ENCODE data around the gene PADI4.

The PADI4 gene

DNA sequence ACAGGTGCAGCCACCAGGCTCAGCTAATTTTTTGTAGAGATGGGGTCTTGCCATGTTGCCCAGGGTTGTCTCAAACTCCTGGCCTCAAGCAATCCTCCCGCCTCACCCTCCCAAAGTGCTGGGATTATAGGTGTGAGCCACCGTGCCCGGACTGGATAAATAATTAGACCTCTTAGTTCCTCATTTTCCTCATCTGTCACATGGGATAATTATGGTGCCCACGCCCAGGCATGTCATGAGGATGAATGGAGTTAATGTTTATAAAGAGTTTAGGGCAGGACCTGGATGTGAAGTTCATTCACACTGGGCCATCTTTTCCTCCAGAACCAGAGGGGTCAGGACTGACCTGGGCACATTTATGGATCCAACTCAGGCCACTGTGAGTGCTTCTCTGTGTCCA, 35.4 kb upstream of the PADI4 start:
- DNase-seq (ENCODE audit: insufficient read length) (no peak), FAIRE-seq (no peak)
- TF ChIP-seq POLR2A (IDR thresholded peaks at IDR 0.05; ENCODE audit: low read depth, low read length), result no peak
- no peak for TF ChIP-seq TAF1 (IDR thresholded peaks at IDR 0.05; ENCODE audit: borderline replicate concordance, low read depth, low read length)
- TF ChIP-seq POLR2AphosphoS5 (IDR thresholded peaks at IDR 0.05; ENCODE audit: low read depth, low read length), result no peak

DNA sequence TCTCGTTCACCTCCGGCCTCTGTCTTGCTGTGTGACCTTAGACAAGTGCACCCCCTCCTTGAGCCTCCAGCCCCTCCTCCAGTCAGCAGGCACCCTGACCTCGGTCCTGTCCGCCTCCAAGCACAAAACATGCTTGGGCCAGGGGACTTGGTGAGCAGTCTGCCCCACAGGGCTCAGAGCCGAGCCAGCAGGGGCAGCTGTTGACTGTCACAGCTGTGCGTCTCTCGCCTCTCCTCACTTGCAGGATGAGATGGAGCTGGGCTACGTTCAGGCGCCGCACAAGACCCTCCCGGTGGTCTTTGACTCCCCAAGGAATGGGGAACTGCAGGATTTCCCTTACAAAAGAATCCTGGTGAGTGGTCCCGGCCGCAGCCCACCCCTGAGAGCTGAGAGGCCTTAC, 34.9 kb upstream of the PADI4 start:
- FAIRE-seq (no peak), DNase-seq (ENCODE audit: insufficient read length) (no peak)
- TF ChIP-seq POLR2A (IDR thresholded peaks at IDR 0.05; ENCODE audit: low read depth, low read length) (no peak), TAF1 (IDR thresholded peaks at IDR 0.05; ENCODE audit: borderline replicate concordance, low read depth, low read length) (no peak)

DNA sequence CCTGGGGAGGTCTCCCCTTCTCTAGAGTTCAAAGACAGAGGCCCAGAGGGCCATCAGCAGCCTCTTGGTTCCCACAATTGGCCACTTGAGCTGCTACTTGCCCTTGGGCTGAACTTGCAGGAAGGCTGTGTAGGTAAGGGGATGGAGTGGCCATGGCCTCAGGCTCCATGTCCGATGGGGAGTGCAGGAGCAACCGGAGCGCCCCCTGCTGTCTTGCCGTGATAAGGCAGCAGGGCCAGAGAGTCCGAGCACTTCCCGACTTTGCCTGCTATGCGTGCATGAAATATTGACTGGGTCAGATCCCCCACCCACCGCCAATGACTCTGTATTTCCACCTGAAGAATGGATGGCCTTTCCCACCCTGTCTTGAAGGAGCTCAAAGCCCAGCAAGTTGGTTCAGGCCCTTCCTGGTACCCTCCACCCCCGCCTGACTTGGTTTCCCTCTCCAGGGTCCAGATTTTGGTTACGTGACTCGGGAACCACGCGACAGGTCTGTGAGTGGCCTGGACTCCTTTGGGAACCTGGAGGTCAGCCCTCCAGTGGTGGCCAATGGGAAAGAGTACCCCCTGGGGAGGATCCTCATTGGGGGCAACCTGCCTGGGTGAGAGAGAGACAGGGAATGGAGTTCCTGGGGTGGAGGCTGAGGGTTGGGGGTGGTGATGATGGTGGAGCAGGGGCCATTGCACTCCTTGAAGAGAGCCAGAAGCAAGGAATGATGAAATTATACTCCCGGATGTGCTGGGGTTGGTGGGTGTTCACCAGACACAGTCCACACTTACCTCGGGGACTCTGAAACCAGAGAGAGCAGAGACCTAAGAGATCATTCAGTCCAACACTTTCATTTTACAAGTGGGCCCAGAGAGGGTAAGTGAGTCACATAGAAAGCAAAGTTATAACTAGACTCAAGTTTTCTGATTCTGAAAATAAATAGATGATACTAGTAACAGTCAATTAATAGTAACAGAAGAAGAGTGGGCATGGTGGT, 33.5 kb upstream of the PADI4 start:
- FAIRE-seq (peak; percentile 87), DNase-seq (ENCODE audit: insufficient read length) (peak; percentile 60)
- TF ChIP-seq TAF1 (IDR thresholded peaks at IDR 0.05; ENCODE audit: borderline replicate concordance, low read depth, low read length) (no peak), POLR2AphosphoS5 (IDR thresholded peaks at IDR 0.05; ENCODE audit: low read depth, low read length) (no peak), POLR2A (IDR thresholded peaks at IDR 0.05; ENCODE audit: low read depth, low read length) (no peak)

DNA sequence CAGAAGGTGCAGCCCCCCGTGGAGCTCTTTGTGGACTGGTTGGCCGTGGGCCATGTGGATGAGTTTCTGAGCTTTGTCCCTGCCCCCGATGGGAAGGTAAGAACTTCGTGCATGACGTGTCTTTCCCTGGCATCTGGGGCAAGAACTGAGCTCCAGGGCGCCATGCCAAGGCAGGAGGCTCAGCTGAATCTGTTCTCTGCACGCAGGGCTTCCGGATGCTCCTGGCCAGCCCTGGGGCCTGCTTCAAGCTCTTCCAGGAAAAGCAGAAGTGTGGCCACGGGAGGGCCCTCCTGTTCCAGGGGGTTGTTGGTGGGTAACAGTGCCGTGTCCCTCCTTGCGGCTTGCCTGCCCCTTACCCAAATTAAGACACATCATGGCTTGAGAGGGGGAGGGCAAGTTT, 31.4 kb upstream of the PADI4 start:
- DNase-seq (ENCODE audit: insufficient read length) (no peak), FAIRE-seq (no peak)
- no peak for TF ChIP-seq POLR2A (IDR thresholded peaks at IDR 0.05; ENCODE audit: low read depth, low read length)
- TF ChIP-seq TAF1 (IDR thresholded peaks at IDR 0.05; ENCODE audit: borderline replicate concordance, low read depth, low read length), result no peak
- no peak for TF ChIP-seq POLR2AphosphoS5 (IDR thresholded peaks at IDR 0.05; ENCODE audit: low read depth, low read length)

DNA sequence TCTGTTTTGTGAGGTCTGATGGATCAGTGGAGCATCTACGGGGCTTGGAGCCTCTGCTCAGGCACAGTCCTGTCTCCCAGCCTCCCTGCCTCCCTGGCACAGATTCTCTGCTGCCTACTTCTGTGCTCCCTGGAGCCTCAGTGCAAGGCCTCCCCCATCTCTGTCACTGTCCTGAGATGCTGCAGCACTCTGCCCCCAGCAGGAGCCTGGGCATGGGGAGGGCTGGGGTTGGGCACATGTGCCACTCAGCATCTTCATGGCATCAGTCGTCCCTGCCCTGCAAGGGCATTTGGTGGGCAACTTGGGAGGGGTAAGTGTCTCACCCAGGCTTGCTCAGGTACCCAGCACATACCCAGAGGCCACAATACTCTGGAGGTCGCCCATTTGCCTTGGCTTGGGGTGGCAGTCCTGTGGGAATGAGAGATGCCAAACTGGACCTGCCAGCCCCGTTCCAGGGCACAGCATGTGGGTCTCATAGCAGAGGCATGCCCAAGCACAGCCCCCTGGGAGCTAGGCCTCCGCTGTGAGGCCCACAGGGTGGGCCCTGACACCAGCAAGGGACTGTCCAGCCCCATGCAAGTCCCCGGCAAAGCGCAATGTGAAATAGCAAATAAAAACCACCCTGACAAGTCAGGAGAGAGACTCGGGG, 30.4 kb upstream of the PADI4 start:
- DNase-seq (ENCODE audit: insufficient read length) (no peak), FAIRE-seq (no peak)
- no peak for TF ChIP-seq POLR2AphosphoS5 (IDR thresholded peaks at IDR 0.05; ENCODE audit: low read depth, low read length)
- TF ChIP-seq POLR2A (IDR thresholded peaks at IDR 0.05; ENCODE audit: low read depth, low read length), result no peak
- TF ChIP-seq TAF1 (IDR thresholded peaks at IDR 0.05; ENCODE audit: borderline replicate concordance, low read depth, low read length), result no peak

DNA sequence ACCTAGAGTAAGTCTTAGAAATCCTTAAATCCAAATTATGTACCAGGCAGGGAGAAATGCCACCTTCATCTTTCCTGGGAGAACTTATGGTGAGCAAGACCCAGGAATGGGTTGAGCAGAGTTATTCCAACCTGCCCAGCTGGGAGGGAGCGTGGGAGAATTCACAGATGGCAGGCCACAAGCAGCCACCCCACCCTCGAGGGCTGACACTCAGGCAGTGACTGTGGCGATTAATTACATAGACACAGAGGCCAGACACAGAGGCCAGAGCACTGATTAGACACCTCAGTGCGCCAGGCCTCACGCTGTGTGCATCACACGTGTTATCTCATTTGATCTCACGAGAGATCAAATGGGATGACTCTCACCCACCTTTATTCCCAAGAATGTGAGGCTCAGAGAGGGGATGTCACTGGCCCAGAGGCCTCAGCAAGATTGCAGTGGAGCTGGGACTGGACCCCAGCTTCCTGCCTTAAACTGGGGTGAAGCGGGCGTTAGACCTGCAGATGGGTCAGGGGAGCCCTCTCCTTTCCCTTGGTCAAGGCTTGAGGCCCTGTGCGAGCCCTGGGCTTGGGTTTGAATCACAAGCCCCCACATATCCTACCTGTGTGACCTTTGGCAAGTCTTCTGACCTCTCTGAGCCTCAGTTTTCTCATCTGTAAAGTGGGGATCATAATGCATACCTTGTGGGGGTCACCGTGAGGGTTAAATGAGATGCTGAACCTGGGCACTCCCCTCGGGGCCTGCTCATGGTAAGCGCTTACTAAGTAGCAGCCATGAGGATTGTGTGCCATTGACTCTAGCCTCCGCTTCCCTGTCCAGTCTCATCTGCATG, 28.8 kb upstream of the PADI4 start:
- no peak for FAIRE-seq
- no peak for DNase-seq (ENCODE audit: insufficient read length)
- TF ChIP-seq POLR2AphosphoS5 (IDR thresholded peaks at IDR 0.05; ENCODE audit: low read depth, low read length) (no peak), TAF1 (IDR thresholded peaks at IDR 0.05; ENCODE audit: borderline replicate concordance, low read depth, low read length) (no peak), POLR2A (IDR thresholded peaks at IDR 0.05; ENCODE audit: low read depth, low read length) (no peak)

DNA sequence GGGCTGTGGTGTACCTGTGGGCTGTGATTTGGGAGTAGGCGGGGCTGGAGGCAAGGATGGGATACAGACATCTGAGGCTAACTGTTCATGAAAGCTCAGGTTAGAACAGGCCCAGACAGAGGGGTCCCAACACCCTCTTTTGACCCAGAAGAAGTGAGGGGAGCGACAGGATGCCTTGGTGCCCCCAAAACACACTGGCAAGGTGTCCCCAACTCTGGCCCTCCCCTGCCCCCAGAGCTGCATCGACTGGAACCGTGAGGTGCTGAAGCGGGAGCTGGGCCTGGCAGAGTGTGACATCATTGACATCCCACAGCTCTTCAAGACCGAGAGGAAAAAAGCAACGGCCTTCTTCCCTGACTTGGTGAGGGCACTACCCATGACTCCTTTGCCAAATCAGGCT, 27.6 kb upstream of the PADI4 start:
- FAIRE-seq, result no peak
- no peak for DNase-seq (ENCODE audit: insufficient read length)
- TF ChIP-seq POLR2A (IDR thresholded peaks at IDR 0.05; ENCODE audit: low read depth, low read length) (no peak), TAF1 (IDR thresholded peaks at IDR 0.05; ENCODE audit: borderline replicate concordance, low read depth, low read length) (no peak), POLR2AphosphoS5 (IDR thresholded peaks at IDR 0.05; ENCODE audit: low read depth, low read length) (no peak)

DNA sequence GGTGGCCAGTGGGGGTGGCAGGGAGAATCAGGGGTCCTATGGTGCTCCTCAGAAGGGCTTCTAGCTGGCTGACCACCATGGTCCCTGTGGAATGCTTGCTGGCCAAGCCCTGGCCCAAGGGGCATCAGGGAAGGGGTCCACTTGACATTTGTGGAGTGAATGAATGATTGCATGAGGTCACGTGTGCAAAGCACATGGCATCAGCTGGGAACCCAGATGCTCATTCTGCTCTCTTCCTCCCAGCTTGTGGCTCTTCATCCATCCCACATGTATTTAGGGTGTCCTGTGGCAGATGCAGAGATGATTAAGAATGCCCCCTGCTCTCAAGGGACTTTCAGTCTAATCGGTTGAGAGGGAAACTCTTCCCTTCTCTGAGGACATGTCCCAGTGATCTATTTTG, 27.1 kb upstream of the PADI4 start:
- FAIRE-seq, result no peak
- TF ChIP-seq TAF1 (IDR thresholded peaks at IDR 0.05; ENCODE audit: borderline replicate concordance, low read depth, low read length), result no peak
- no peak for TF ChIP-seq POLR2AphosphoS5 (IDR thresholded peaks at IDR 0.05; ENCODE audit: low read depth, low read length)
- no peak for TF ChIP-seq POLR2A (IDR thresholded peaks at IDR 0.05; ENCODE audit: low read depth, low read length)

DNA sequence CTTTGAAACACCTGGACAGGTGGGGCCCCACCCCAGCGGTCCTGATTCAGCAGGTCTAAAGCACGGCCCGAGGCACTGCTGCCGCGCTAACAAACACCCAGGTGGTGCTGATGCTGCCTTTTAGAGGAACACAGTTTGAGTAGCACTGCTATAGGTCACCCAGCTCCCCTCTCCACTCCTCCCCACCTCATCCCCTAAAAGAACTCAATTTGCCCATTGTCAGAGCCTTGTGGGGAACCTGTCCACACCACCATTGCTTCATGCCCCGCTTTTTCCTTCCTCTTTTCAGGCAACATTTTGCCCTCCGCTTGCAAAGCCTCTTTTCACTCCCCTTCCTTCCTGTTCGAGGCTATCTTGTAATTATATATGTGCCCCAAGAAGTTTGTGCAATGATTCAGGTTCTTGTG, 26.2 kb upstream of the PADI4 start:
- FAIRE-seq, result no peak
- no peak for TF ChIP-seq POLR2A (IDR thresholded peaks at IDR 0.05; ENCODE audit: low read depth, low read length)
- TF ChIP-seq TAF1 (IDR thresholded peaks at IDR 0.05; ENCODE audit: borderline replicate concordance, low read depth, low read length), result no peak
- TF ChIP-seq POLR2AphosphoS5 (IDR thresholded peaks at IDR 0.05; ENCODE audit: low read depth, low read length), result no peak
- no peak for DNase-seq (ENCODE audit: insufficient read length)

More for the DNA sequence above, 27.1 kb upstream of the PADI4 start:
- no peak for DNase-seq (ENCODE audit: insufficient read length)

DNA sequence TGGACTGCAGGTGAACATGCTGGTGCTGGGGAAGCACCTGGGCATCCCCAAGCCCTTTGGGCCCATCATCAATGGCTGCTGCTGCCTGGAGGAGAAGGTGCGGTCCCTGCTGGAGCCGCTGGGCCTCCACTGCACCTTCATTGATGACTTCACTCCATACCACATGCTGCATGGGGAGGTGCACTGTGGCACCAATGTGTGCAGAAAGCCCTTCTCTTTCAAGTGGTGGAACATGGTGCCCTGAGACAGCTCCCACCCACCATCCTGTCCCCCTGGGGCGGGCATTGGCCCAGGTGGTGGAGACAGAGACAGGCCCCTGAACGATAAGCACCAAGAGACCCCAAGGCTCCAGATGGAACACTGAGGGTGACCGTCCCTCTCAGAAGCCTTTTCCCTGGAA, 25.2 kb upstream of the PADI4 start:
- no peak for DNase-seq (ENCODE audit: insufficient read length)
- no peak for FAIRE-seq
- TF ChIP-seq TAF1 (IDR thresholded peaks at IDR 0.05; ENCODE audit: borderline replicate concordance, low read depth, low read length) (no peak), POLR2A (IDR thresholded peaks at IDR 0.05; ENCODE audit: low read depth, low read length) (no peak), POLR2AphosphoS5 (IDR thresholded peaks at IDR 0.05; ENCODE audit: low read depth, low read length) (no peak)

DNA sequence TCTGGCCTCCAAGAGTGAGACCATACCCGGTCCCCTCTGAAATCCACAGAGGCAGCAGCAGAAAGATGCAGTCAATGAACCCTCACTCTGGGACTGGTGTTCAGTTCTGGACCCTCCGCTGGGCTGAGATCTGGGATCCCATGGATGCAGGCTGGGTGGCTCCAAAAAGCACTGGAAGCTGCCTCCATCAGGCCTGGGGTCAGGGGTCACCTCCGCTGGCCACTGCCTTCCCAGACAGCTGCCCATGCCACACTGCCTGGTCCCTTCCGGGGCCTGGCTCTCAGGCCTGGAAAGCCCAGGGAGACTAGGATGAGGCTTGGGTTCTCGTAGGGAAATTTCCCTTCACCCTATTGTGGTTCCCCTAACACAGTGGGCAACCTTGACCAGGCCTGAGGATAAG, 21.4 kb upstream of the PADI4 start:
- FAIRE-seq, result no peak
- no peak for DNase-seq (ENCODE audit: insufficient read length)
- TF ChIP-seq TAF1 (IDR thresholded peaks at IDR 0.05; ENCODE audit: borderline replicate concordance, low read depth, low read length), result no peak
- TF ChIP-seq POLR2AphosphoS5 (IDR thresholded peaks at IDR 0.05; ENCODE audit: low read depth, low read length), result no peak
- TF ChIP-seq POLR2A (IDR thresholded peaks at IDR 0.05; ENCODE audit: low read depth, low read length), result no peak
